OCI-LY7 (cell line): ENCODE data around the gene CPSF3.

Experiments used
- CTCF ChIP-seq: fragments of 200-600 bp; sonication (generic); conservative IDR thresholded peaks from 2 replicates; pipeline ENCODE4 v1.5.1; 2014; ENCODE audit warnings: mild to moderate bottlenecking, antibody characterized with exemption, low read length, moderate library complexity, mixed read lengths
- EZH2phosphoT487 ChIP-seq: fragments of 200-600 bp; sonication (generic); IDR thresholded peaks from 2 replicates; pipeline ENCODE4 v1.6.1; 2018; ENCODE audit warnings: low read depth, borderline replicate concordance, mild to moderate bottlenecking, mixed run types, antibody characterized with exemption, low read length, moderate library complexity, mixed read lengths

GRCh38 chr2:9518163-9518562 is 94.7 kb downstream of the CPSF3 start:
- TF ChIP-seq CTCF (no peak), EZH2phosphoT487 (no peak)
